ENCODE data around the gene DTL.

The DTL gene

GRCh38 chr1:212039622-212040021, 4.1 kb downstream of the DTL start:
- no peak for DNase-seq

DNA sequence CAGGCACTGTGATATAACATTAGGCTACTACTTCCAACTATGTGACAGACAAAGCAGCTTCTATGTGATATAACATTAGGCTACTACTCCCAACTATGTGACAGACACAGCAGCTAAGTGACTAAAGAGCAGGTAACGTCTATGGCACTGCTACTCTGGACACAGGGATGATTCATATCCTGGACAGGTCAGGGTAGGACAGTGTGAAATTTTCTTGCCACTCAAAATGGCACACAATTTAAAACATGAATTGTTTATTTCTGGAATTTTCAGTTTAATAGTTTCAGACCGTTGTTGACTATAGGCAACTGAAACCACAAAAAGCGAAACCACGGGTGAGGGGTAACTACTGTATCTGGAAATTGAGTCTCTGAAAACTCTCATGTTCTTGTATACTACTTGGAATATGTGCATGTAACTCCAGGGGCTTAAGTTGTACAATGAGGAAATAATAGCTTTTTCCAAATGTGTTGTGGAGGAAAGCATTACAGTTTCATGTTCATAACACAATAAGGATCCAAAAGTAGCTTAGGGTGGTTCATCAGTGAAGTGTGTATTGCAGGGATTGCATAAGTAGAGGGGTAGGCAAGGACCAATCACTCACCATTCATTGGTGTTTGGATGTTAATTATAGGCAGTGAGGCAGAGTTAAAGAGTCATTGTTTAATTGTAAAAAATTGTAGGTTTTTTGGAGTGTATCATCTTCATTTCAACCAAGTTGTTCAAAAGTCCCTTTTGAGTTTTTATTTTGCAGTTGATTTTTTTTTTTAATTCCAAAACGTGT, 5.3 kb downstream of the DTL start:
- DNase-seq, result peak; percentile 14

- no peak for DNase-seq
Measured at GRCh38 chr1:212042436-212042835, 6.9 kb downstream of the DTL start.

DNA sequence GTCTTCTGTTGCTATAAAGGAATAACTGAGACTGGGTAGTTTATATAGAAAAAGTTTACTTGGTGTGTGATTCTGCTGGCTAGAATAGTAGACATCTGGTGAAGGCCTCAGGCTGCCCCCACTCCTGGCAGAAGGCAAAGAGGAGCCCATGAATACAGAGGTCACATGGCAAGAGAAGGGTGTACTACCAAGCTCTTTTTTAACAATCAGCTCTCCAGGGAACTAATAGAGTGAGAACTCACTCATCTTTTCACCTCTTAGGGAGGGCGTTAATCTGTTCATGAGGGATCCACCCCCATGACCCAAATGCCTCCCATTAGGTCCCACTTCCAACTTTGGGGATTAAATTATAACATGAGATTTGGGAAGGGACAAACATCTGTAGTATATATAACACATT, 9.3 kb downstream of the DTL start:
- DNase-seq, result no peak

GRCh38 chr1:212045981-212046380, 10.4 kb downstream of the DTL start:
- no peak for DNase-seq

- no peak for DNase-seq
Measured at GRCh38 chr1:212053993-212054392, 18.4 kb downstream of the DTL start.

GRCh38 chr1:212055333-212055732, 19.8 kb downstream of the DTL start:
- no peak for DNase-seq

DNA sequence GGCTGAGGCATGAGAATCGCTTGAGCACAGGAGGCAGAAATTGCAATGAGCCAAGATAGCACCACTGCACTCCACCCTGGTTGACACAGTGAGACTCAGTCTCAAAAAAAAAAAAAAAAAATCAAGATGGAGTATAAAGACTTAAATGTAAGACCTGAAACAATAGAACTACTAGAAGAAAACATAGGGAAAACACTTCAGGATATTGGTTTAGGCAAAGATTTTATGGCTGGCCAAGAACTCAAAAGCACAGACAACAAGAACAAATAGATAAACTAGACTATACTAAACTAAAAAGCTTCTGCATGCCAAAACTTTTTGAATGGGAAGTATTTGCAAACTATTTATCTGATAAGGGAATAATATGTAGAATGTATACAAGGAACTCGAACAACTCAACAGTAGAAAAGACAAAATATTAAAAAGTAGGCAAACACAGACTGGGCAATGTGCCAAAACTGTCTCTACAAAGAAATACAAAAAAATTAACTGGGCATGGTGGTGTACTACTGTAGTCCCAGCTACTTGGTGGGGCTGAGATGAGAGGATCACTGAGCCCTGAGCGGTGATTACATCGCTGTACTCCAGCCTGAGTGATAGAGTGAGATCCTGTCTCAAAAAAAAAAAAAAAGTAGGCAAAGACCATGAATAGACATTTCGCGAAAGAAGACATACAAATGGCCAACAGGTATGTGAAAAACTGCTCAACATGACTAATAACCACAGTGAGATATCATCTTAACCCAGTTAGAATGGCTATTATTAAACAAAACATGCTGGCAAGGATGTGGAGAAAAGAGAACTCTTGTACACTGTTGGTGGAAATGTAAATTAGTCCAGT, 25.3 kb downstream of the DTL start:
- no peak for DNase-seq

DNA sequence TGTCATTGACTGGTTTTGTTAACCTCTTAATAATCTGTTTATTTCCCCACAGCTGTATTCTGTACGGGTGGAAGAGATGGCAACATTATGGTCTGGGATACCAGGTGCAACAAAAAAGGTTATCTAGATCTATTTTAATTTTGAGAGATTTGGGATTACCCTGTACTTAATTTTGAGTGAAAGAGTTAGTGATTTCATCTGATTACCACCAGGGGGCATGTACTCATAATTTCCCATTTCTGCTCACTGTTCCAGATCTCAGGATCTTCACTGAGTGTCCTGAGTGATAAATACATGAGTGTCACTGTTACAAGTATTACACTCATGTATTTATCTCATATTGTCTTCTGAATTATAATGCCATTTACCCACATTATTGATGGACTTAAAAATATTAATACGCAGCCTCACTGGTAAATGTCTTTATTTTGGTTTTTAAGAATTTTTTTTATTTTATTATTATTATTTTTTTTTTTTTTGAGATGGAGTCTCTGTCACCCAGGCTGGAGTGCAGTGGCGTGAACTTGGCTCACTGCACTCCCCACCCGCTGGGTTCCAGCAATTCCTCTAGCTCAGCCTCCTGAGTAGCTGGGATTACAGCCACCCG, 27.4 kb downstream of the DTL start:
- DNase-seq, result peak; percentile 50

DNA sequence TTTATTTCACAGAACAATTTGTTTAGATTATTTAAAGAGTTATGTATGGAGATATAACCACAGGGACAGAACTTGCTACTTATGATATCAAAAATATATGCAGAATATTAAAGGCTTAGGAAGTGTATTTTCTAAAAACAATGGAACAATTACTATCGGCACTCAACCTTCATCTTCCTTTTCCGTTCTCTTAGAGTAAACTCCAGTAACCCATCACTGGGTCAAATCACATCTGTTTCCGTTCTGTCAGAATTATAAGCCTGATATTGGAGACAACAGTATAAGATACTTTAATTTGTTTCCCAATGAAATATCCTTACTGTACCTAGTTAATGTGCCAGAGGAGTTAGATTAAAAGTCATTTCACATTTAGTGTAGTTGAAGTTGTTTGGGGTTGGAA, 32.2 kb downstream of the DTL start:
- no peak for DNase-seq

DNA sequence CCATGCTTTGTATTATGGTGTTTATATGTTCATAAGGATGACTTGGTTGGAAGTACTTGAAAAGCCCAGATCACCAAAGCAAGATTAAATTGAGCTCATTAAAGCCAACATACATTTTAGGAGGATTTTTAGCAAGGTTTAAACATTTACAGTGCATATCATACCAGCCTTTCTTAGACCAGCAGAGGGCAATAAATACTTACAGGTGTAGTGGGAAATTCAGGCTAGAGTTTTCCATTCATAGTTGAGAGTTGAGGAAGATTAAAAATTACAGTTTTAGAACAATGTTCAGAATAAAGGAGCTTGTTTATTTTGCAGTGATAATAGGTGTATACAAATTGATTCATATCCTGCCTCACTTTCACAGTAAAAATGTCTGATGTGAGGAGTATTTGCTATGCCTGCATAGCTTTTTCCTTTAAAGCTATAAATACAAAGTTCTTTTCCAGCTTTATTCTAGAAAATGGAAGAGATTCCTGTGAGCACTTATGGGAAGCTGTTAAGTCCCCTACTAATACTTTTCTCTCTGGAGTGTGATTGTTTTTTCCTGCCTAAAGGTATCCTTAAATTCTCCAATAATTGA, 35.3 kb downstream of the DTL start:
- DNase-seq, result peak; percentile 67

GRCh38 chr1:212072047-212072446, 36.5 kb downstream of the DTL start:
- DNase-seq, result no peak

DNA sequence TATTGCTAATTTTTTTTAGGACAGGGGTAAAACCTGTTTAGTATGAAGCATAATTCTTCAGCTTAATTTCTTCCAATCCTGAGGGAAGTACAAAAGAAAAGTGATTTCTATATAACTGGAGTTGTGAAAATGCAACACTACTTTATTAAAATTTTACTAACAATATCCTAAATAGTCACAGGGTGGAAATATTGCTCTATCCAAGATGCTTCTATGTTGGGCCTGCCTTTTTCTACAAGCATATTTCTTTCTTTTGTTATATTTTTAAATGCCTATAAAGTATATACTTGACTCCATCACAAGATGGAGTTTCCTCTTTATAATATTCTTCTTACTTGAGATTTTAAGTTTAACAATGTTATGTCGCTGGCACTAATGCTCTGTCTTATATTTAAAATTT, 37.9 kb downstream of the DTL start:
- DNase-seq, result no peak

- DNase-seq, result no peak
Measured at GRCh38 chr1:212074313-212074712, 38.8 kb downstream of the DTL start.

GRCh38 chr1:212074856-212075255, 39.3 kb downstream of the DTL start:
- no peak for DNase-seq

- DNase-seq, result no peak
Measured at GRCh38 chr1:212077028-212077427, 41.5 kb downstream of the DTL start.

DNA sequence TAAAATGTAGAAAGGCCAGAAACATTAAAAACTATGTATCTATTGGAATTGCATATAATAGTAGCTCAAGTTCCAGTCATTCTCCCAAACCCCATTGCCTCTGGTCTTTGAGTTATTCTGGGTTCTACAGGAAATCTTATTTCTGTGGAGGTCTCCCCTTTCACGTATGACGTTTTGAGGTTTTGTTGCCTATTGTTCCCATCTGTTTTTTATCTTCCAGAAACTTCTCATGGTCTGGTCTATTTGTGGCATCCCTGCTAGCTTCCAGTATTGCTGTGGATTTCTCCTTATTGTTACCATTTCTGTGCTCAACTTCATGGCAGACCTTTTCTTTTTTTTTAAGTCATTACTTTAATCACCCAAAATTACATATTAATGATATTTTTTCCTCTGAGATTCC, 43.3 kb downstream of the DTL start:
- DNase-seq, result no peak

GRCh38 chr1:212082765-212083406, 47.3 kb downstream of the DTL start:
- DNase-seq, result no peak

DNA sequence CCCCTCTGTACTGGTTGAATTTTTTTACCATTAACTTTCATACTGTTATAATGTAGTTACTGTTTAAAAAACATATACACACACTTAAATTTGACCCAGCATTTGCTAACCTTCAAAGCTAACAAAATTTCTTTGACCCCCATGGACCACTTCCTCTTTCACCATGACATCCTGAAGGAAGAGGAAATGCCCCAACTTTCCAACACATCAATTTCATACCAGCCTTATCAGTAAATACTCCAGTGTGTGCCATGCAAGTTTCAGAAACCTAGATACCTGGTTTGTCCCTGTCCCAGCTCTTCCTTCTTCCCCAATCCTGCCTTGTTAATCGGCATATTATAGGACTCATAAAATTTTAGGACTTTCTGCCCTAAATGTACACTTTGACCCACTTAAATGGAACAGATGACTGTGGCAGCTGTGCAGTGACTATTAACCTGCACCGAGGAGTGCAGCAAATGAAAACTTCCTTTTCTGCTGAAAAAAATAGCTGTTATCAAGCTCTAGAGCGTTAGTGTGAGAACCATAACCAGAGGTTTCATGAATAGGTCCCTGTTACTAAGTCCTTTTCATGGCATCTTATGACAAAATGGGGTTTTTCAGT, 54.1 kb downstream of the DTL start:
- DNase-seq, result no peak

DNA sequence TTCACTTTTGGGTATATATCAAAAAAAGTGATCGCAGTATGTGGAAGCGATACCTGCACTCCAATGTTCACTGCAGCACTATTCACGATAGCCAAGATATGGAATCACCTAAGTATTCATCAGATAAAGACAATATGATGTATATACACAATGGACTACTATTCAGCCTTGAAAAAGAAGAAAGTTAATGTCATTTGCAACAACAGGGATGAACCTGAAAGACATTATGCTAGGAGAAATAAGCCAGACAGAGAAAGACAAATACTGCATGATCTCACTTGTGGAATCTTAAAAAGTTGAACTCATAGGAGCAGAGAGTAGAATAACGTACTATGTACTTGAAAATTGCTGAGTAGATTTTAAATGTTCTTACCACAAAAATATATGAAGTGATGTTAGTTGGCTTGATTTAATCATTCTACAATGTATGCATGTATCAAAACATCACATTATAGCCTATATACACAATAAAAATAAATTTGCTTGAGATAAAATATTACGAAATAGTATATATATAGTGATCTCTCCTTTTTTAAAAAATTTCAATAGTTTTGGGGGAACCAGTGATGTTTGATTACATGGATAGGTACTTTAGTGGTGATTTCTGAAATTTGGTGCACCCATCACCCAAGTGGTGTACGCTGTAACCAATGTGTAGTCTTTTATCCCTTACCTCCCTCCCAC, 56.0 kb downstream of the DTL start:
- no peak for DNase-seq

GRCh38 chr1:212097360-212097759, 61.8 kb downstream of the DTL start:
- no peak for DNase-seq

DNA sequence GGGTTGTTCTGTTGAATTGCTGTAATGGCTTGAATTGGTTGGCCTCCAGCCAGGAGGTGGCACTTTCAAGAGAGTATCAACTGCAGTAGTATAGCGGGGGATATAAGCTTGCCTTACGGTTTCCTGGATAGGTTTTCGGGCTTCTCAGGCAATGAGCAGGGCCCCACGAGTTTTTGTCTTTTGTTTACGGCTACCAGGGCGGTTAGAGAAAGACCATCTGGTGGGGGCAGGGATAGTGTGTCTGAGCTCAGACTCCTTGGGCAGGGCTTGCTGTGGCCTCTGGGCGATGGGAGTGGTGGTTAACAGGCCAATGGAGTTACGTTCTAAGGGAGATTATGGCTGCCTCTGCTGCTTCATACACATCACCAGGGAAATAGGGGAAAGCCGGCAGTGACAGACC, 62.8 kb downstream of the DTL start:
- DNase-seq, result no peak
